ENCODE data around the gene PITPNB.

Gene PITPNB

GRCh38 chr22:27947448-27947847 is 28.4 kb upstream of the PITPNB start:
- H3K4me3 ChIP-seq (replicated peaks; ENCODE audit: low read depth, low read length): no peak overlapping the region
- H3K27me3 ChIP-seq (replicated peaks; ENCODE audit: control insufficient read depth, insufficient read depth, low read length): no peaks in the 10 kb centered on the region
- no peak for TF ChIP-seq CTCF (IDR thresholded peaks at IDR 0.05; ENCODE audit: insufficient read depth, low read length, poor library complexity, severe bottlenecking)
- no peaks in the 10 kb centered on the region for H3K36me3 ChIP-seq (ENCODE audit: control insufficient read depth, insufficient read depth, low read length)
- no peak for DNase-seq (ENCODE audit: extremely low read depth, insufficient read length)

DNA sequence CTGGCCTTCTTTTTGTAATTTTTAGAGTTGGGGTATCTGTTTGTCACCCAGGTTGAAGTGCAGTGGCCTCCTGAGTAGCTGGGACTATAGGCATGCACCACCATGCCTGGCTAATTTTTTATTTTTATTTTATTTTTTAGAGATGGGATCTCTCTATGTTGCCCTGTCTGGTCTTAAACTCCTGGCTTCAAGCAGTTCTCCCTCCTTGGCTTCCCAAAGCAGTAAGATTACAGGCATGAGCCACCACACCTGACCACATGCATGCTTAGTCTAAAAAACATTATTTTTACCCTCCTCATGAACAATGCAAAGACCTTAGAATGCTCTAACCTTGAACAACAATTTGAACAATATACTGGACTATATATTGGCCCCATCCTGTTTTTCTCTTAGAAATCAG is 22.1 kb upstream of the PITPNB start:
- Histone ChIP-seq H3K36me3 (ENCODE audit: control insufficient read depth, insufficient read depth, low read length) (no peaks in the 10 kb centered on the region), H3K27me3 (replicated peaks; ENCODE audit: control insufficient read depth, insufficient read depth, low read length) (no peaks in the 10 kb centered on the region), H3K4me3 (replicated peaks; ENCODE audit: low read depth, low read length) (no peak overlapping the region)
- DNase-seq (ENCODE audit: extremely low read depth, insufficient read length): no peak
- TF ChIP-seq CTCF (IDR thresholded peaks at IDR 0.05; ENCODE audit: insufficient read depth, low read length, poor library complexity, severe bottlenecking): no peak

DNA sequence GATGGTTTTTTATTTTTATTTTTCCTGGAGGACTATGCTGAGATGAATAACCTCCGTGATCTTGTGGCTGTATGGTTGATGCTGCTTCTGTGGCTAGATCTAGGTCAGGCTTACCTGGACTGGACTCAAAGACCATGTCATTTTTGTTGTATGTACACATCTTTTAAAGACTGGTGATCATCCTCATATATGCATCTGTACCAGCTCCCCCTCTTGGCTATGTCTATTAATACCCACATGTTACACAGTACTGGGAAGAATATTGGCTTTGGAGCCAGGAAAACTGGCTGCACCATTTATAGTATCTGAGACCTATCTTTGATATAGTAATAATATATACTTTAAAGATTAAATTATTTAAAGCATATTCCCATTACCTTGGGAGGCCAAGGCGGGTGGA is 18.4 kb upstream of the PITPNB start:
- H3K27me3 ChIP-seq (replicated peaks; ENCODE audit: control insufficient read depth, insufficient read depth, low read length): no peaks in the 10 kb centered on the region
- no peak for DNase-seq (ENCODE audit: extremely low read depth, insufficient read length)
- H3K36me3 ChIP-seq (ENCODE audit: control insufficient read depth, insufficient read depth, low read length): no peaks in the 10 kb centered on the region
- no peak for TF ChIP-seq CTCF (IDR thresholded peaks at IDR 0.05; ENCODE audit: insufficient read depth, low read length, poor library complexity, severe bottlenecking)
- no peak overlapping the region for H3K4me3 ChIP-seq (replicated peaks; ENCODE audit: low read depth, low read length)

GRCh38 chr22:27935897-27936296 is 16.8 kb upstream of the PITPNB start:
- no peaks in the 10 kb centered on the region for H3K36me3 ChIP-seq (ENCODE audit: control insufficient read depth, insufficient read depth, low read length)
- no peak for TF ChIP-seq CTCF (IDR thresholded peaks at IDR 0.05; ENCODE audit: insufficient read depth, low read length, poor library complexity, severe bottlenecking)
- no peak overlapping the region for H3K4me3 ChIP-seq (replicated peaks; ENCODE audit: low read depth, low read length)
- no peaks in the 10 kb centered on the region for H3K27me3 ChIP-seq (replicated peaks; ENCODE audit: control insufficient read depth, insufficient read depth, low read length)
- DNase-seq (ENCODE audit: extremely low read depth, insufficient read length): no peak

DNA sequence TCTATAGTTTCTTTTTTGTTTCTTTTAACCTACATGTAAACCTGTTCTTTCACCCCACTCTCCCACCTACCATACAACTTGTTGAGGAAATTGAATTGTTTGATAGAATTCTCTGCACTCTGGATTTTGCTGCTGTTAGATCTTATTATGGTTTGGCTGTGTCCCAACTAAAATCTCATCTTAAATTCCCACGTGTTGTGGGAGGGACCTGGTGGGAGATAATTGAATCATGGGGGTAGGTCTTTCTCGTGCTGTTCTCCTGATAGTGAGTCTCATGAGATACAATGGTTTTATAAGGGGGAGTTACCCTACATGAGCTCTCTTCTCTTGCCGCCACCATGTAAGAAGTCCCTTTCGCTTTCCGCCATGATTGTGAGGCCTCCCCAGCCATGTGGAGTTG is 15.0 kb upstream of the PITPNB start:
- DNase-seq (ENCODE audit: extremely low read depth, insufficient read length): no peak
- Histone ChIP-seq H3K27me3 (replicated peaks; ENCODE audit: control insufficient read depth, insufficient read depth, low read length) (no peaks in the 10 kb centered on the region), H3K36me3 (ENCODE audit: control insufficient read depth, insufficient read depth, low read length) (no peaks in the 10 kb centered on the region), H3K4me3 (replicated peaks; ENCODE audit: low read depth, low read length) (no peak overlapping the region)
- no peak for TF ChIP-seq CTCF (IDR thresholded peaks at IDR 0.05; ENCODE audit: insufficient read depth, low read length, poor library complexity, severe bottlenecking)
